GM04503 (cell line): Measurements from ENCODE around the gene ARHGAP24.
"Not testable (repeated sequence)": the region's sequence is repeated elsewhere in the genome, so short reads cannot be mapped to it uniquely, and the experiment has no call there.

Experiments
- DNase-seq: peaks from one replicate; pipeline ENCODE4 v3.0.0-alpha.2; 2012; ENCODE audit warnings: low read depth

ARHGAP24 gene

GRCh38 chr4:85815796-85816459 is 341.0 kb downstream of the ARHGAP24 start:
- DNase-seq: no peak

GRCh38 chr4:85818700-85819099 is 343.8 kb downstream of the ARHGAP24 start:
- DNase-seq: no peak

GRCh38 chr4:85820101-85820500 is 345.2 kb downstream of the ARHGAP24 start:
- DNase-seq: not testable (repeated sequence)

GRCh38 chr4:85821688-85822455 is 346.9 kb downstream of the ARHGAP24 start:
- DNase-seq: no peak

- DNase-seq: no peak
Observed at GRCh38 chr4:85823295-85823694, 348.3 kb downstream of the ARHGAP24 start.

GRCh38 chr4:85824166-85824945 is 349.4 kb downstream of the ARHGAP24 start:
- peak; percentile 11 for DNase-seq

GRCh38 chr4:85826060-85826678 is 351.2 kb downstream of the ARHGAP24 start:
- DNase-seq: peak; percentile 48

- DNase-seq: peak; percentile 11
Observed at GRCh38 chr4:85828027-85828890, 353.3 kb downstream of the ARHGAP24 start.

- no peak for DNase-seq
Observed at GRCh38 chr4:85829276-85830051, 354.5 kb downstream of the ARHGAP24 start.

- no peak for DNase-seq
Observed at GRCh38 chr4:85831647-85832046, 356.7 kb downstream of the ARHGAP24 start.

- no peak for DNase-seq
Observed at GRCh38 chr4:85833302-85833701, 358.4 kb downstream of the ARHGAP24 start.

- DNase-seq: no peak
Observed at GRCh38 chr4:85834934-85835333, 360.0 kb downstream of the ARHGAP24 start.

- no peak for DNase-seq
Observed at GRCh38 chr4:85836588-85837438, 361.9 kb downstream of the ARHGAP24 start.

- DNase-seq: no peak
Observed at GRCh38 chr4:85837439-85837733, 362.4 kb downstream of the ARHGAP24 start.

- not testable (repeated sequence) for DNase-seq
Observed at GRCh38 chr4:85839981-85840451, 365.1 kb downstream of the ARHGAP24 start.

GRCh38 chr4:85842540-85842939 is 367.6 kb downstream of the ARHGAP24 start:
- no peak for DNase-seq

- not testable (repeated sequence) for DNase-seq
Observed at GRCh38 chr4:85853740-85854139, 378.8 kb downstream of the ARHGAP24 start.

- no peak for DNase-seq
Observed at GRCh38 chr4:85854546-85854945, 379.6 kb downstream of the ARHGAP24 start.

- no peak for DNase-seq
Observed at GRCh38 chr4:85860066-85860740, 385.3 kb downstream of the ARHGAP24 start.
